Activated naive CD8-positive, alpha-beta T cell treated with anti-CD3 and anti-CD28 coated beads for 36 hours (primary cell): ENCODE measurements around the gene PUSL1. TPM values are rescaled to one million over a fixed set of nuclear protein-coding genes. Genes with fewer than 3 reads are reported as not detected.
"Not testable (repeated sequence)": the region's sequence is repeated elsewhere in the genome, so short reads cannot be mapped to it uniquely, and the experiment has no call there.

Source experiments
- DNase-seq: peaks from one replicate; pipeline ENCODE4 v3.0.0; 2021
- H3K27ac Mint-ChIP-seq: one replicate; pipeline ENCODE4 v1.8.0; 2022; ENCODE audit warnings: mild to moderate bottlenecking, moderate library complexity, mixed read lengths
- H3K27me3 Mint-ChIP-seq: one replicate; pipeline ENCODE4 v1.8.0; 2022; ENCODE audit warnings: mild to moderate bottlenecking, mixed read lengths
- H3K36me3 Mint-ChIP-seq: one replicate; pipeline ENCODE4 v1.8.0; 2021; ENCODE audit warnings: mild to moderate bottlenecking, mixed read lengths
- H3K4me1 Mint-ChIP-seq: one replicate; pipeline ENCODE4 v1.8.0; 2021; ENCODE audit warnings: mixed read lengths
- H3K4me3 Mint-ChIP-seq: one replicate; pipeline ENCODE4 v1.8.0; 2022; ENCODE audit warnings: mild to moderate bottlenecking, moderate library complexity, mixed read lengths
- H3K9me3 Mint-ChIP-seq: one replicate; pipeline ENCODE4 v1.8.0; 2022; ENCODE audit warnings: mixed read lengths
- total RNA-seq, 2 experiments: library from RNA; stranded (reverse); gene quantifications; one replicate each; pipeline ENCODE4 v1.2.3, GENCODE V29; 2021

The PUSL1 gene
- total RNA-seq, 2 experiments from 2014 or later: 29.6 to 30.0 TPM

GRCh38 chr1:1307261-1307922, 1.0 kb upstream of the PUSL1 start:
- Mint-ChIP-seq H3K4me1 (peaks cover 20% of the 10 kb centered on the region), H3K27me3 (no peaks in the 10 kb centered on the region), H3K27ac (peak overlapping the region; percentile 68), H3K36me3 (no peaks in the 10 kb centered on the region), H3K4me3 (peak overlapping the region; percentile 85), H3K9me3 (no peaks in the 10 kb centered on the region)
- peak; percentile 31 for DNase-seq

GRCh38 chr1:1308756-1309250, 406 bp downstream of the PUSL1 start:
- peak overlapping the region; percentile 79 for H3K27ac Mint-ChIP-seq
- H3K36me3 Mint-ChIP-seq: no peaks in the 10 kb centered on the region
- peaks cover 21% of the 10 kb centered on the region for H3K4me1 Mint-ChIP-seq
- H3K27me3 Mint-ChIP-seq: no peaks in the 10 kb centered on the region
- H3K9me3 Mint-ChIP-seq: no peaks in the 10 kb centered on the region
- peak overlapping the region; percentile 82 for H3K4me3 Mint-ChIP-seq
- DNase-seq: no peak

- Mint-ChIP-seq H3K27me3 (no peaks in the 10 kb centered on the region), H3K4me1 (peaks cover 21% of the 10 kb centered on the region), H3K27ac (peak overlapping the region; percentile 54), H3K36me3 (no peaks in the 10 kb centered on the region), H3K4me3 (peak overlapping the region; percentile 78), H3K9me3 (no peaks in the 10 kb centered on the region)
- no peak for DNase-seq
These were observed 1.1 kb downstream of the PUSL1 start for GRCh38 chr1:1309251-1310108.

GRCh38 chr1:1310109-1310385, 1.6 kb downstream of the PUSL1 start:
- H3K4me3 Mint-ChIP-seq: peak overlapping the region; percentile 78
- DNase-seq: no peak
- no peak overlapping the region for H3K27ac Mint-ChIP-seq
- H3K9me3 Mint-ChIP-seq: no peaks in the 10 kb centered on the region
- H3K36me3 Mint-ChIP-seq: peaks cover 2% of the 10 kb centered on the region
- peaks cover 18% of the 10 kb centered on the region for H3K4me1 Mint-ChIP-seq
- H3K27me3 Mint-ChIP-seq: no peaks in the 10 kb centered on the region

- H3K9me3 Mint-ChIP-seq: no peaks in the 10 kb centered on the region
- H3K4me1 Mint-ChIP-seq: peaks cover 16% of the 10 kb centered on the region
- H3K4me3 Mint-ChIP-seq: peak overlapping the region; percentile 10
- H3K36me3 Mint-ChIP-seq: peaks cover 2% of the 10 kb centered on the region
- no peaks in the 10 kb centered on the region for H3K27me3 Mint-ChIP-seq
- DNase-seq: no peak
- H3K27ac Mint-ChIP-seq: peak overlapping the region; percentile 29
These were observed 2.2 kb downstream of the PUSL1 start for GRCh38 chr1:1310476-1311053.

- H3K27me3 Mint-ChIP-seq: no peaks in the 10 kb centered on the region
- H3K4me3 Mint-ChIP-seq: no peak overlapping the region
- H3K4me1 Mint-ChIP-seq: peaks cover 9% of the 10 kb centered on the region
- no peak overlapping the region for H3K27ac Mint-ChIP-seq
- no peaks in the 10 kb centered on the region for H3K9me3 Mint-ChIP-seq
- no peak for DNase-seq
- peaks cover 2% of the 10 kb centered on the region for H3K36me3 Mint-ChIP-seq
These were observed 3.0 kb downstream of the PUSL1 start for GRCh38 chr1:1311107-1312104.

- Mint-ChIP-seq H3K27ac (no peak overlapping the region), H3K27me3 (no peaks in the 10 kb centered on the region), H3K4me3 (no peak overlapping the region), H3K36me3 (peaks cover 6% of the 10 kb centered on the region), H3K4me1 (peaks cover 1% of the 10 kb centered on the region), H3K9me3 (no peaks in the 10 kb centered on the region)
- DNase-seq: no peak
These were observed 4.3 kb downstream of the PUSL1 start for GRCh38 chr1:1312450-1313314.

GRCh38 chr1:1313500-1314236, 5.3 kb downstream of the PUSL1 start:
- Mint-ChIP-seq H3K4me1 (peaks cover 1% of the 10 kb centered on the region), H3K9me3 (no peaks in the 10 kb centered on the region), H3K4me3 (no peak overlapping the region), H3K27ac (no peak overlapping the region), H3K27me3 (no peaks in the 10 kb centered on the region), H3K36me3 (peaks cover 6% of the 10 kb centered on the region)
- DNase-seq: no peak

- no peak for DNase-seq
- Mint-ChIP-seq H3K9me3 (no peaks in the 10 kb centered on the region), H3K4me3 (no peak overlapping the region), H3K27me3 (no peaks in the 10 kb centered on the region), H3K4me1 (peaks cover 1% of the 10 kb centered on the region), H3K36me3 (peaks cover 6% of the 10 kb centered on the region), H3K27ac (no peak overlapping the region)
These were observed 5.8 kb downstream of the PUSL1 start for GRCh38 chr1:1314237-1314586.

- Mint-ChIP-seq H3K9me3 (no peaks in the 10 kb centered on the region), H3K27ac (no peak overlapping the region), H3K36me3 (peaks cover 8% of the 10 kb centered on the region), H3K4me3 (peak overlapping the region; percentile 23), H3K27me3 (no peaks in the 10 kb centered on the region), H3K4me1 (peaks cover 1% of the 10 kb centered on the region)
- DNase-seq: no peak
These were observed 6.4 kb downstream of the PUSL1 start for GRCh38 chr1:1314678-1315335.

GRCh38 chr1:1315435-1315954, 7.1 kb downstream of the PUSL1 start:
- H3K36me3 Mint-ChIP-seq: peaks cover 8% of the 10 kb centered on the region
- no peak for DNase-seq
- H3K27me3 Mint-ChIP-seq: no peaks in the 10 kb centered on the region
- H3K27ac Mint-ChIP-seq: no peak overlapping the region
- H3K4me3 Mint-ChIP-seq: no peak overlapping the region
- H3K9me3 Mint-ChIP-seq: no peaks in the 10 kb centered on the region
- H3K4me1 Mint-ChIP-seq: peaks cover 5% of the 10 kb centered on the region

GRCh38 chr1:1316199-1316598, 7.8 kb downstream of the PUSL1 start:
- H3K27ac Mint-ChIP-seq, H3K4me1 Mint-ChIP-seq, H3K4me3 Mint-ChIP-seq, DNase-seq, H3K27me3 Mint-ChIP-seq, H3K9me3 Mint-ChIP-seq, H3K36me3 Mint-ChIP-seq: not testable (repeated sequence)

GRCh38 chr1:1317420-1317819, 9.0 kb downstream of the PUSL1 start:
- Mint-ChIP-seq H3K27ac (no peak overlapping the region), H3K4me1 (peaks cover 12% of the 10 kb centered on the region), H3K9me3 (no peaks in the 10 kb centered on the region), H3K4me3 (no peak overlapping the region), H3K36me3 (peaks cover 10% of the 10 kb centered on the region), H3K27me3 (no peaks in the 10 kb centered on the region)
- no peak for DNase-seq
